B cell (primary cell): ENCODE measurements around the gene HPX. TPM values are rescaled to one million over a fixed set of nuclear protein-coding genes. Genes with fewer than 3 reads are reported as not detected.

ENCODE experiments used
- ATAC-seq: fragments of 200-7000 bp; cut with Tn5 transposase; one replicate; pipeline ENCODE4 v1.10.0; 2021; ENCODE audit warnings: low read depth, mild to moderate bottlenecking, moderate number of reproducible peaks, moderate library complexity
- CTCF ChIA-PET: fragments of 350-600 bp; sonication (Branson Sonifier 250); formaldehyde crosslinking; loops from one replicate; lab custom pipeline; 2021; ENCODE audit warnings: antibody characterized with exemption, inconsistent platforms; lab: Charles Lee
- POLR2A ChIA-PET: fragments of 350-600 bp; sonication (Branson Sonifier 250); formaldehyde crosslinking; loops from one replicate; lab custom pipeline; 2021; ENCODE audit warnings: antibody characterized with exemption; lab: Charles Lee
- DNase-seq: peaks from one replicate; pipeline ENCODE4 v3.0.0; 2013
- H2AFZ ChIP-seq: 2 replicates; pipeline ENCODE4 v1.6.1; 2012; ENCODE audit warnings: mild to moderate bottlenecking, low read depth, low read length; ENCODE audit not compliant: insufficient read depth, poor library complexity, severe bottlenecking
- H3K27ac ChIP-seq, 2 donors: 1 replicate in 1 of 2; 2 replicates in 1 of 2; pipeline ENCODE4 v1.5.1; 2012 to 2013; ENCODE audit warnings: low read length in 2 of 2, mild to moderate bottlenecking in 2 of 2, moderate library complexity in 1 of 2
- H3K27me3 ChIP-seq, 4 experiments: fragments of 200-600 bp in 1 of 4; sonication (generic) in 1 of 4; replicated peaks in 1 of 4; 1 replicate in 2 of 4; 2 replicates in 2 of 4; pipeline versions ENCODE4 v1.6.1 to v1.7.0; 2013 to 2016; ENCODE audit warnings: low read length in 3 of 4, mild to moderate bottlenecking in 2 of 4, mixed read lengths in 1 of 4, moderate library complexity in 1 of 4; ENCODE audit not compliant: insufficient read depth in 4 of 4, control insufficient read depth in 3 of 4; ENCODE audit errors: control extremely low read depth in 1 of 4
- H3K36me3 ChIP-seq, 2 experiments: replicated peaks in 1 of 2; 1 replicate in 1 of 2; 2 replicates in 1 of 2; pipeline versions ENCODE4 v1.6.1 to v1.7.1; 2013; ENCODE audit warnings: low read length in 1 of 2; ENCODE audit not compliant: insufficient read depth in 2 of 2, control insufficient read depth in 1 of 2; ENCODE audit errors: control extremely low read depth in 1 of 2, extremely low read depth in 1 of 2
- H3K4me1 ChIP-seq, 2 donors: fragments of 200-600 bp in 1 of 2; sonication (generic) in 1 of 2; 1 replicate in 1 of 2; 2 replicates in 1 of 2; pipeline versions ENCODE4 v1.5.1 to v1.6.1; 2013 to 2017; ENCODE audit warnings: low read length in 2 of 2; ENCODE audit not compliant: control insufficient read depth in 2 of 2, insufficient read depth in 2 of 2
- H3K4me2 ChIP-seq: replicated peaks from 2 replicates; pipeline ENCODE3; 2012; ENCODE audit warnings: mild to moderate bottlenecking, low read depth, low read length; ENCODE audit not compliant: poor library complexity, severe bottlenecking
- H3K4me3 ChIP-seq, 5 experiments: fragments of 200-600 bp in 1 of 5; sonication (generic) in 1 of 5; 1 replicate in 3 of 5; 2 replicates in 2 of 5; pipeline versions ENCODE4 v1.5.1 to v1.7.0; 2011 to 2016; ENCODE audit warnings: low read length in 4 of 5, mild to moderate bottlenecking in 4 of 5, low read depth in 2 of 5, control low read depth in 1 of 5, moderate library complexity in 1 of 5; ENCODE audit not compliant: insufficient read depth in 1 of 5; ENCODE audit errors: control extremely low read depth in 1 of 5, extremely low read depth in 1 of 5
- H3K79me2 ChIP-seq: fragments of 200-600 bp; sonication (generic); one replicate; pipeline ENCODE4 v1.6.0; 2016; ENCODE audit warnings: low read length; ENCODE audit not compliant: control insufficient read depth, insufficient read depth
- H3K9ac ChIP-seq: fragments of 200-600 bp; sonication (generic); 2 replicates; pipeline ENCODE4 v1.6.1; 2017; ENCODE audit warnings: mild to moderate bottlenecking, low read length, moderate library complexity
- H3K9me3 ChIP-seq, 3 donors: one replicate each; pipeline versions ENCODE4 v1.6.1 to v1.7.1; 2013; ENCODE audit warnings: low read length in 2 of 3; ENCODE audit not compliant: control insufficient read depth in 2 of 3, insufficient read depth in 1 of 3; ENCODE audit errors: control extremely low read depth in 1 of 3
- H4K20me1 ChIP-seq: 2 replicates; pipeline ENCODE4 v1.6.0; 2012; ENCODE audit warnings: mild to moderate bottlenecking, low read length; ENCODE audit not compliant: insufficient read depth, control insufficient read depth, poor library complexity, severe bottlenecking
- H3K27ac Mint-ChIP-seq: one replicate; pipeline ENCODE4 v1.8.0; 2021; ENCODE audit warnings: mixed read lengths
- H3K27me3 Mint-ChIP-seq: one replicate; pipeline ENCODE4 v1.8.0; 2021; ENCODE audit warnings: mixed read lengths
- H3K4me1 Mint-ChIP-seq: one replicate; pipeline ENCODE4 v1.8.0; 2021; ENCODE audit warnings: mixed read lengths
- H3K4me3 Mint-ChIP-seq: one replicate; pipeline ENCODE4 v1.8.0; 2021; ENCODE audit warnings: mixed read lengths
- H3K9me3 Mint-ChIP-seq: one replicate; pipeline ENCODE4 v1.8.0; 2022; ENCODE audit warnings: mixed read lengths; ENCODE audit not compliant: insufficient read depth
- CTCF ChIP-seq: fragments of 200-600 bp; IDR thresholded peaks from one replicate; pipeline ENCODE4 v1.8.0; 2022; ENCODE audit warnings: antibody characterized with exemption, mild to moderate bottlenecking
- EZH2 ChIP-seq: IDR thresholded peaks from 2 replicates; pipeline ENCODE4 v1.6.1; 2012; ENCODE audit warnings: borderline replicate concordance, low read depth, mild to moderate bottlenecking, moderate library complexity, low read length; ENCODE audit not compliant: insufficient read depth, poor library complexity, severe bottlenecking
- WGBS: methylation state at CpG from one replicate; pipeline ENCODE4 v1.1.5; 2013; ENCODE audit warnings: missing lambda C conversion rate; ENCODE audit not compliant: insufficient coverage; 5-methylcytosine and 5-hydroxymethylcytosine counted together
- intact Hi-C: fragments of 100-400 bp; cut with micrococcal nuclease; formaldehyde crosslinking; loops from one replicate; pipeline ENCODE4 v1.10.0; 2022
- polyA minus RNA-seq: library from RNA; depleted of rRNA, polyadenylated mRNA; stranded (reverse); fragments of >200 nt; gene quantifications from 2 replicates; pipeline ENCODE4 v1.2.3, GENCODE V29; 2012
- polyA plus RNA-seq: library from polyadenylated mRNA; depleted of rRNA; stranded (reverse); fragments of >200 nt; gene quantifications from 2 replicates; pipeline ENCODE4 v1.2.3, GENCODE V29; 2012
- total RNA-seq, 2 donors: library from RNA; stranded (reverse); fragments of 120-200 nt in 1 of 2; gene quantifications; 1 replicate in 1 of 2; 2 replicates in 1 of 2; pipeline versions ENCODE4 v1.2.3 to v1.2.4, GENCODE V29; 2013 to 2022

HPX gene, protein sequence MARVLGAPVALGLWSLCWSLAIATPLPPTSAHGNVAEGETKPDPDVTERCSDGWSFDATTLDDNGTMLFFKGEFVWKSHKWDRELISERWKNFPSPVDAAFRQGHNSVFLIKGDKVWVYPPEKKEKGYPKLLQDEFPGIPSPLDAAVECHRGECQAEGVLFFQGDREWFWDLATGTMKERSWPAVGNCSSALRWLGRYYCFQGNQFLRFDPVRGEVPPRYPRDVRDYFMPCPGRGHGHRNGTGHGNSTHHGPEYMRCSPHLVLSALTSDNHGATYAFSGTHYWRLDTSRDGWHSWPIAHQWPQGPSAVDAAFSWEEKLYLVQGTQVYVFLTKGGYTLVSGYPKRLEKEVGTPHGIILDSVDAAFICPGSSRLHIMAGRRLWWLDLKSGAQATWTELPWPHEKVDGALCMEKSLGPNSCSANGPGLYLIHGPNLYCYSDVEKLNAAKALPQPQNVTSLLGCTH
- 1.1 and 2.4 TPM in 2 replicates for total RNA-seq
- total RNA-seq (2013): 0.30 TPM
- polyA plus RNA-seq: 0.64 and 1.2 TPM in 2 replicates
- 0.71 TPM in 1 of 2 replicates, not detected in the other for polyA minus RNA-seq

DNA sequence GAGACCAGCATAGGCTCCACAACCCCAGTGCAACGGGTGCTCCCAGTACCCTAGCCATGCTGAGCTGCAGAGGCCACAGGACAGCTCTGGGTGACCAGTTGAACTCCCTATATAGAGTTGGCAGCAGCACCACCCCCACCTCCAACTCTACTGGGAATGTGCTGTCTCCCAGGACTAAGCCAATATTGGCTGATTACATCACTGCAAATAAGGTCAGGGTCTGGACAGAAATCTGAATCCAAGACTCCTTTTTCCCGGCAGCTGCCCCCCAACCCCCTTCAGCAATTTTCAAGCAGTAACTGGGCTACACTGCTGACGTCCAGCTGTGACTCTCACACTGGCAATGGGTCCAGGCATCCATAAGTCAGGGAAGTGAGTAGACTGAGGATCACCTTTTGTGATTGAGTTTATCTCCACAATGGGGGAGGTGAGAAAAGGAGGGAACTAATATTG lies at the start of gene HPX:
TSS of gene HPX (minus strand) at position 82 of the 453 bp plus-strand sequence. CDS start at position 58, 24 bp downstream.
- Histone ChIP-seq H4K20me1 (no peaks in the 10 kb centered on the region), H3K27ac (no peak within 1 kb of the TSS), H2AFZ (no peak within 1 kb of the TSS), H3K4me1 (peaks cover 9 to 16% of the 10 kb centered on the region in 2 donors), H3K79me2 (no peaks in the 10 kb centered on the region), H3K9ac (no peak within 1 kb of the TSS), H3K27me3 (no peaks in the 10 kb centered on the region), H3K9me3 (no peaks in the 10 kb centered on the region), H3K4me3 (no peak within 1 kb of the TSS), H3K4me2 (no peak within 1 kb of the TSS), H3K36me3 (no peaks in the 10 kb centered on the region)
- Mint-ChIP-seq H3K4me1 (peaks cover under 1% of the 10 kb centered on the region), H3K4me3 (no peak within 1 kb of the TSS), H3K27me3 (no peaks in the 10 kb centered on the region), H3K9me3 (no peaks in the 10 kb centered on the region), H3K27ac (no peak within 1 kb of the TSS)
- ChIA-PET POLR2A (interaction anchor here (0.9 kb wide), 1 partner anchor 62 kb away, joined by 3 read pairs; no protein-coding TSS in a partner anchor), CTCF (interaction anchor here (0.6 to 14.4 kb wide), 6 partner anchors 15 to 242 kb away, joined by 3 to 536 read pairs (median 4); partner anchors contain the start of gene MRPL17)
- ATAC-seq (no peak), DNase-seq (no peak)
- TF ChIP-seq CTCF: no peak
- TF ChIP-seq EZH2: no peak
- WGBS: 88% methylated on average over 1 of the region's 3 CpGs
- intact Hi-C loops: no loop called here
